AG10803 (cell line): ENCODE measurements around the gene HTR7.

ENCODE experiments used
- DNase-seq: peaks from one replicate; pipeline ENCODE4 v3.0.0; 2010; ENCODE audit warnings: low read depth
- H3K4me3 ChIP-seq: 2 replicates; pipeline ENCODE4 v1.5.1; 2011; ENCODE audit warnings: mild to moderate bottlenecking, low read length, control low read depth
- TF ChIP-seq, protein P1 (sequence below): conservative IDR thresholded peaks from 2 replicates; pipeline ENCODE4 v1.5.1; 2011; ENCODE audit warnings: mild to moderate bottlenecking, low read length, control low read depth, inconsistent platforms

Gene HTR7

DNA sequence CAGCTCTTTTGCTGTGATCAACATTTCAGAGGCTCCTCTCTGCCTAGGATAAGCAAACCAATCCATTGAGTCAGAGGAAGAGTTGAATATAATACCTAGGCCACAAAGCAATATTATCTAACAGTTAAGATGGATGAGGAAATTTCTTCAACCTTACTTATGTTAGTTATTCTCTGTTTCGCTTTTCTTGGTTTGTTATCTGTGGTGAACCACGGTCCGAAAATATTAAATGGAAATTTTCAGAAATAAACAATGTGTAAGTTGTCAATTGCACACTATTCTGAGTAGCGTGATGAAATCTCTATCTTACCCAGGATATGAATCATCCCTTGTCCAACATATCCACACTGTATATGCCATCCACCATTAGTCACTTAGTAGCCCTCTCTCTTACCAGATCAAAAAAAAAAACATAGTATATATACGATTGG, 1.5 kb upstream of the HTR7 start:
- TF ChIP-seq, protein P1, sequence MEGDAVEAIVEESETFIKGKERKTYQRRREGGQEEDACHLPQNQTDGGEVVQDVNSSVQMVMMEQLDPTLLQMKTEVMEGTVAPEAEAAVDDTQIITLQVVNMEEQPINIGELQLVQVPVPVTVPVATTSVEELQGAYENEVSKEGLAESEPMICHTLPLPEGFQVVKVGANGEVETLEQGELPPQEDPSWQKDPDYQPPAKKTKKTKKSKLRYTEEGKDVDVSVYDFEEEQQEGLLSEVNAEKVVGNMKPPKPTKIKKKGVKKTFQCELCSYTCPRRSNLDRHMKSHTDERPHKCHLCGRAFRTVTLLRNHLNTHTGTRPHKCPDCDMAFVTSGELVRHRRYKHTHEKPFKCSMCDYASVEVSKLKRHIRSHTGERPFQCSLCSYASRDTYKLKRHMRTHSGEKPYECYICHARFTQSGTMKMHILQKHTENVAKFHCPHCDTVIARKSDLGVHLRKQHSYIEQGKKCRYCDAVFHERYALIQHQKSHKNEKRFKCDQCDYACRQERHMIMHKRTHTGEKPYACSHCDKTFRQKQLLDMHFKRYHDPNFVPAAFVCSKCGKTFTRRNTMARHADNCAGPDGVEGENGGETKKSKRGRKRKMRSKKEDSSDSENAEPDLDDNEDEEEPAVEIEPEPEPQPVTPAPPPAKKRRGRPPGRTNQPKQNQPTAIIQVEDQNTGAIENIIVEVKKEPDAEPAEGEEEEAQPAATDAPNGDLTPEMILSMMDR: no peak
- no peak overlapping the region for H3K4me3 ChIP-seq
- DNase-seq: peak; percentile 37

DNA sequence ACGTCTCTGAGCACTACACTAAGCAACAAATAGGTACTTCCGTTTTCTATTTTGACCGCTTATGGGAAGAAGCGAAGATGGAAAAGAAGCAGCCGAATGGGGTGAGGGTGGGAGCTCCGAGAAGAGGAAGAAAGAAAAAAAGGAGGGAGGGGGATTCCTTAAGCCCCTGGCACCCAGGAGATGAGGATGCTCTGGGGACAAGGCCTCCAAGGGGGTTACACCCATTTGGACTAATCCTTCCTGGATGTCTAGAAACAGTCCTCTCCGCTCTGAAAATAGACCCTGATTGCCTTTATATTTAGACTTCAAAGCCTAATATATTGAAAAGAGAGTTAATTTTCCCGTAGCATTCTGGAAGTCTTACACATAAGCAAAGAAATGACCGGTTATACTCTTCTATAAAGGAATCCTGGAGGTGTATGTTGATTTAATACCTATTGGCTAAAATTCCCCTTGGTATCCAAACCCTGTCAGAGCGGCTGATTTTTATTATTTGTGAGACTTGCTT, 676 bp upstream of the HTR7 start:
- no peak for DNase-seq
- peak overlapping the region; percentile 62 for H3K4me3 ChIP-seq
- TF ChIP-seq, protein P1: no peak

DNA sequence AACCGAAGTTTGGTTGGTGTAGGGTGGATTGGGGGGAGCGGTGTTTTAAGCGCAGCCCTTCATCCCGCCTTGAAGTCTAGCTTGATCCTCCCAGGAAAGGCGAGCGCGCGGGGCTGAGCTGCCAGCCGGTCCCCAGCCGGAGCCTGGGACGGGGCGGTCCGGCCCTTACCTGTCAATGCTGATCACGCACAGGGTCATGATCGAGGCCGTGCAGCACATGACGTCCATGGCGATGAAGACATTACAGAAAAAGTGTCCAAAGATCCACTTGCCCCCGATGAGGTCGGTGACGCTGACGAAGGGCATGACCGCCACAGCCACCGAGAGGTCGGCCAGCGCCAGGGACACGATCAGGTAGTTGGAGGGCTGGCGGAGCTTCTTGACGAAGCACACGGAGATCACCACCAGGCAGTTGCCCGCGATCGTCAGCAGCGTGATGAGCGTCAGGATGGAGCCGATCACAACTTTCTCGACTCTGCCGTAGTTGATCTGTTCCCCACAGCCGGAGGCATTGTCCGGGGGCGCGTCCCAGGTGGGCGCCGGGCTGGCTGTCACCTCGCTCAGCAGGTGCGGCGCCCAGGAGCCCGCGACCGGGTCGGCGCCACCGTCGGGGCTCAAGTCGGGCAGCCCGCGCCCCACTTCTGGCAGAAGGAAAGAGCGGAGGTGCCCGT, 740 bp downstream of the HTR7 start:
- no peak for DNase-seq
- TF ChIP-seq, protein P1: no peak
- peak overlapping the region; percentile 55 for H3K4me3 ChIP-seq

DNA sequence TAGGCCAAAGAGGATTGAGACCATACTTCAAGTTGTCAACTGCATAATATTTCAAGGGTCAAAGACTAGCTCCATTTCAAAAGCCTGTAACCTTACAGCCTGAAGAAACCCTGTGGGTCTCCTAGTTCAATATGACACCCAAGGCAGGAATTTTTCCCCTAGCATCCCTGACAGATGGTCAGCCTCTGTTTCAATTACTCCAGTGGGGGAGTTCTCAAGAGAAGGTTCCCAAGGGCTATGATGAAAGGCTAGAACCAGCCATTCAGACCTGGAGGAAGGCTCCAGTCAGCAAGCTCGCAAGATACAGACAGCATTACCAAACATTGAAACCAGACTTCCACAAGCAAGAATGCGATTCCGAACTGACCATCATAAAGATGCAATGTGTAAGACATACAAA, 1.6 kb downstream of the HTR7 start:
- no peak overlapping the region for H3K4me3 ChIP-seq
- TF ChIP-seq, protein P1: no peak
- DNase-seq: no peak

DNA sequence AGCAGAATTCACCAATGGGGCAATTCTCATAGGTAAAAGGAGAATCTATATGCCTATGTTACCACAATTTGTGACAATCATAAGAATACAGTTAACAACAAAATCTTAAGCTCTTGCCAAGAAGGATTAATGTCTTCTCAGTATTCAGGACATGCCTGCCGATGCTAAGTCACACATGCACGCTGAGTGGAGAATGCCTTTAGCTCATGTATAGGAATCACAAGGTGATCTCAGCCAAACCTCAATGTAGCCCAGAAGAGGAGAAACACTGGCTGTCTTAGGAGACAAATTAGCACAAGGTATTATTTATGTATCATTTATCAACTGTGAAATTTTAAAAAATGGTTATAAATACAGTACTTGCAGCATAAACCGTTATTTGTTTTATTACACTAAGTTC, 2.7 kb downstream of the HTR7 start:
- no peak for DNase-seq
- H3K4me3 ChIP-seq: no peak overlapping the region
- TF ChIP-seq, protein P1: no peak

DNA sequence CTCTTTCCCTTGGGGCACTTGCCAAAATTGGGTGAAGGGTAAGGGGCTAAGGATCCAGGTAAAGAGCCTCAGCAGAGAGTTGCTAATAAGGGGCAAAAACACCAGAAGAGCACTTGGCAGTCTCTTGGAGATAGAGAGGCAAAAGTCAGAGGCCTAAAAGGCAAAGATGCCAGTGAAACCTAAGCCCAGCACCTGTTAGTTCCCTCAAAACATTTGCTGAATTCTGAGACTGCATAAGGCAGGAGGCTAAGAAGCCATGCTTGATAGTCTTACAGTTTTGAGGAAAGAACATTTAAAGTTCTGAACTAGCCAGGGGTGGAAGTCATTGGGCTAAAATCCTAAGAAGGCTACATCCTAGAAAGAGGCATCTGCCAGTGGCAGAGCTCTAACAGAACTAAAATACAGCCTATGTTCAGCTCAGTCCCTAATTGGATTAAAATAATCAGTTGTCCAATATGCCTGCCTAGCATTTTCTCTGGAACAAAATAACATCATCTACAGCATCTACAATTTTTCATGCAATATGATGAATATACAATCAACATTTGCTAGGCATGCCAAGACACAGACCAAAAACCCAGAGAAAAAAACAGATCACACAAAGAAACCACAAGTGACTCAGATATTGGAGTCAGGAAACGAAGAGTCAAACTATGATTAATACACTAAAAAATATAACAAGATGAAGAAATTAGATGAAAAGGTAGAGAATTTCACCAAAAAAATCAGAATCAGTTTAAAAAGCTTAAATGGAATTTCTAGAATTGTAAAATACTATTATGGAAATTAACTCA, 7.7 kb downstream of the HTR7 start:
- H3K4me3 ChIP-seq: no peak overlapping the region
- peak; percentile 20 for DNase-seq
- TF ChIP-seq, protein P1: no peak
